GM12878 (cell line): Measurements from ENCODE around the gene PGGT1B. TPM values are rescaled to one million over a fixed set of nuclear protein-coding genes. Genes with fewer than 3 reads are reported as not detected.
A peak's percentile ranks its signal among the peaks of the same experiment; 100 is the strongest.

Experiments used
- ATAC-seq: fragments of 200-7000 bp; cut with Tn5 transposase; 3 replicates; pipeline ENCODE4 v1.9.1; 2020; ENCODE audit warnings: mild to moderate bottlenecking, moderate library complexity
- BruUV-seq: library from RNA; stranded (reverse); fragments of 400-500 nt; replicated peaks from 2 replicates; lab custom pipeline; 2021; lab: Mats Ljungman, UMichigan
- CTCF ChIA-PET: fragments of 300-600 bp; sonication (Branson Sonifier 250); formaldehyde crosslinking; extraction: SDS; loops from one replicate; lab custom pipeline; 2021; ENCODE audit warnings: inconsistent platforms; lab: Yijun Ruan, JAX
- POLR2A ChIA-PET: fragments of 350-600 bp; formaldehyde crosslinking; extraction: SDS; loops from one replicate; lab custom pipeline; 2021; ENCODE audit warnings: inconsistent platforms; lab: Charles Lee
- RAD21 ChIA-PET: fragments of 300-600 bp; sonication (Branson Sonifier 250); formaldehyde crosslinking; loops from one replicate; lab custom pipeline; 2023; ENCODE audit warnings: antibody characterized with exemption; ENCODE audit not compliant: unreplicated experiment; lab: Charles Lee
- SMC1A ChIA-PET: fragments of 300-600 bp; sonication (Branson Sonifier 250); formaldehyde crosslinking; loops from one replicate; lab custom pipeline; 2023; ENCODE audit not compliant: unreplicated experiment, uncharacterized antibody; lab: Charles Lee
- DNase-seq: peaks from one replicate; pipeline ENCODE4 v3.0.0-alpha.2; 2011; ENCODE audit warnings: low read depth, low spot score
- FAIRE-seq: peaks from 3 replicates; lab custom pipeline; 2011; peaks lifted over from hg19 to GRCh38; lab: Jason Lieb, UNC
- H2AFZ ChIP-seq: 2 replicates; pipeline ENCODE4 v1.6.0; 2011; ENCODE audit warnings: low read depth, low read length, control low read depth; ENCODE audit not compliant: control insufficient read depth
- H3K27ac ChIP-seq: 2 replicates; pipeline ENCODE4 v1.5.1; 2011; ENCODE audit warnings: control low read depth; ENCODE audit not compliant: control insufficient read depth, insufficient read depth
- H3K27me3 ChIP-seq, 2 experiments: replicated peaks in 1 of 2; 2 replicates each; pipeline versions ENCODE4 v1.6.0 to v1.6.1; 2011; ENCODE audit warnings: low read length in 1 of 2; ENCODE audit not compliant: control insufficient read depth in 2 of 2, insufficient read depth in 2 of 2
- H3K36me3 ChIP-seq, 2 experiments: 2 replicates each; pipeline ENCODE4 v1.5.1; 2011; ENCODE audit warnings: low read length in 1 of 2; ENCODE audit not compliant: control insufficient read depth in 2 of 2, insufficient read depth in 2 of 2
- H3K4me1 ChIP-seq: 2 replicates; pipeline ENCODE4 v1.6.1; 2011; ENCODE audit warnings: mild to moderate bottlenecking, low read length, moderate library complexity, mixed read lengths; ENCODE audit not compliant: control insufficient read depth, insufficient read depth
- H3K4me2 ChIP-seq: 2 replicates; pipeline ENCODE4 v1.6.0; 2011; ENCODE audit warnings: control low read depth; ENCODE audit not compliant: control insufficient read depth, insufficient read depth
- H3K4me3 ChIP-seq: fragments of 200-600 bp; sonication (generic); 2 replicates; pipeline ENCODE4 v1.5.1; 2016
- H3K79me2 ChIP-seq: 2 replicates; pipeline ENCODE4 v1.6.0; 2011; ENCODE audit warnings: low read length; ENCODE audit not compliant: control insufficient read depth, insufficient read depth
- H3K9ac ChIP-seq: 2 replicates; pipeline ENCODE4 v1.8.0; 2011; ENCODE audit warnings: low read length, control low read depth, mixed read lengths; ENCODE audit not compliant: control insufficient read depth, insufficient read depth
- H3K9me3 ChIP-seq: replicated peaks from 3 replicates; pipeline ENCODE4 v1.5.1; 2011; ENCODE audit warnings: mild to moderate bottlenecking, low read length; ENCODE audit not compliant: control insufficient read depth, insufficient read depth
- H4K20me1 ChIP-seq: 2 replicates; pipeline ENCODE4 v1.6.0; 2011; ENCODE audit not compliant: control insufficient read depth, insufficient read depth
- CHD1 ChIP-seq: IDR thresholded peaks from 2 replicates; pipeline ENCODE4 v1.6.1; 2012; ENCODE audit warnings: low read depth, low read length, improper control_type of control experiment
- FOXK2 ChIP-seq: fragments of 450-650 bp; IDR thresholded peaks from 2 replicates; pipeline ENCODE4 v1.6.1; 2017; ENCODE audit warnings: mild to moderate bottlenecking, moderate library complexity
- HDGF ChIP-seq: fragments of 450-650 bp; IDR thresholded peaks from 2 replicates; pipeline ENCODE4 v1.6.1; 2016; ENCODE audit warnings: antibody characterized with exemption
- KLF5 ChIP-seq: fragments of 450-650 bp; IDR thresholded peaks from 2 replicates; pipeline ENCODE4 v1.6.1; 2014; ENCODE audit warnings: mild to moderate bottlenecking; ENCODE audit not compliant: partially characterized antibody
- RAD21 ChIP-seq: IDR thresholded peaks from 2 replicates; pipeline ENCODE4 v1.6.1; 2011; ENCODE audit warnings: mild to moderate bottlenecking, low read depth, low read length, moderate library complexity; ENCODE audit not compliant: insufficient read depth
- ZNF274 ChIP-seq: IDR thresholded peaks from one replicate; pipeline ENCODE4 v1.8.0; 2011; ENCODE audit not compliant: insufficient read length, insufficient read depth
- WGBS: methylation state at CpG from one replicate; pipeline ENCODE4 v1.1.6; 2016; ENCODE audit warnings: low lambda C conversion rate; ENCODE audit not compliant: insufficient replicate concordance, insufficient coverage; ENCODE audit errors: missing lambda C conversion rate; 5-methylcytosine and 5-hydroxymethylcytosine counted together
- in situ Hi-C: fragments of 300-500 bp; cut with MboI; formaldehyde crosslinking; loops from 9 replicates; pipeline ENCODE4 v1.14.3; 2018; ENCODE audit warnings: mixed read lengths
- intact Hi-C: fragments of 100-400 bp; cut with micrococcal nuclease; formaldehyde crosslinking; loops from one replicate; pipeline ENCODE4 v1.14.2; 2022; ENCODE audit not compliant: unreplicated experiment
- polyA plus RNA-seq, 11 experiments: library from polyadenylated mRNA; depleted of rRNA in 4 of 11; unstranded in 6 of 11; stranded (reverse) in 5 of 11; fragments of >200 nt; fragmentation: Nextera tagmentation in 4 of 11; fragmentation: Illumina TruSeq in 1 of 11; extraction: Ambion mirVana in 4 of 11; extraction: Trizol in 1 of 11; gene quantifications; 1 replicate in 1 of 11; 2 replicates in 10 of 11; pipeline versions ENCODE4 v1.2.1 to v1.2.3, GENCODE V29; 2011 to 2016; ENCODE audit warnings: inconsistent platforms in 2 of 11, missing spikeins in 2 of 11, low read depth in 1 of 11
- total RNA-seq, 4 experiments: library from RNA; depleted of rRNA in 3 of 4; stranded (reverse); fragments of >200 nt in 3 of 4; fragmentation: Illumina TruSeq in 1 of 4; extraction: Trizol in 1 of 4; gene quantifications; 2 replicates each; pipeline versions ENCODE4 v1.2.1 to v1.2.3, GENCODE V29; 2013 to 2021
- TF ChIP-seq, protein P1 (sequence below): IDR thresholded peaks from 2 replicates; pipeline ENCODE4 v1.6.1; 2012; ENCODE audit warnings: low read length, inconsistent platforms
- TF ChIP-seq, protein P2 (sequence below): IDR thresholded peaks from 2 replicates; pipeline ENCODE4 v1.6.1; 2011; ENCODE audit warnings: borderline replicate concordance, low read depth, mild to moderate bottlenecking, moderate library complexity, mixed read lengths, low read length; ENCODE audit not compliant: insufficient read depth; ENCODE audit errors: extremely low read length
- TF ChIP-seq, protein P3 (sequence below): fragments of 450-650 bp; formaldehyde crosslinking; IDR thresholded peaks from 2 replicates; pipeline ENCODE4 v1.4.0; 2020; ENCODE audit warnings: mild to moderate bottlenecking, moderate library complexity
- TF ChIP-seq, protein P4 (sequence below): fragments of 450-650 bp; conservative IDR thresholded peaks from 2 replicates; pipeline ENCODE4 v1.6.1; 2017; ENCODE audit warnings: mild to moderate bottlenecking, moderate library complexity
- TF ChIP-seq, protein P5 (sequence below): fragments of 450-650 bp; IDR thresholded peaks from 2 replicates; pipeline ENCODE4 v1.6.1; 2017; ENCODE audit warnings: antibody characterized with exemption, mild to moderate bottlenecking, moderate library complexity

The PGGT1B gene
- total and polyA plus RNA-seq, 10 of the 15 experiments (the other 5 are each of a cell fraction or from before 2014, with no cell fraction given), result 5.0 to 38.4 (median 13.9) TPM

DNA sequence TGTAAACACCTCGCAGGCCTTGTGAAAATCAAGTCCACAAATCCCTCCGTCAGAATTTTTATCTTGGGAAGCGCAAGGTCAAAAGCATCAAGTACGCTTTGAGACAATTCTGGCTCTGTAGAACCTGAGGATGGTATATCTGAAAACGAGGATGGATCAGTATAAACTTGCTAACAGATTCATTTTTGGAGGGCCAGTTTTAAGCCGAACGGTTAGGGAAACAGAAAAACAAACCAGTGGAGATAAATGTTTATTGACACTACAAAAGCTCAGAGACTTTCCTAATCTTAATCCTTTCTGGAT lies 352 bp upstream of the PGGT1B start:
- FAIRE-seq (no peak), DNase-seq (no peak), ATAC-seq (no peak)
- Histone ChIP-seq H3K36me3 (no peaks in the 10 kb centered on the region; a peak in 1 of 4 replicates), H3K4me1 (no peaks in the 10 kb centered on the region; the same call in 1 of the 2 replicates), H3K4me3 (peak overlapping the region; percentile 84), H3K9ac (peak overlapping the region; percentile 94), H4K20me1 (no peaks in the 10 kb centered on the region), H3K79me2 (peaks cover 42% of the 10 kb centered on the region), H3K9me3 (no peaks in the 10 kb centered on the region), H3K27ac (peak overlapping the region; percentile 92), H3K27me3 (no peaks in the 10 kb centered on the region), H3K4me2 (peak overlapping the region; percentile 97), H2AFZ (peak overlapping the region; percentile 98)
- BruUV-seq, result TSS peak; percentile 91
- CTCF ChIA-PET, result interaction anchor here (1.4 to 2.0 kb wide), 3 partner anchors 9 to 165 kb away, joined by 4 to 6 read pairs (median 5); no protein-coding TSS in a partner anchor
- SMC1A ChIA-PET, result interaction anchor here (1.0 to 2.1 kb wide), 5 partner anchors 10 to 86 kb away, joined by 3 to 11 read pairs (median 4); no protein-coding TSS in a partner anchor
- POLR2A ChIA-PET, result interaction anchor here (1.4 kb wide), 1 partner anchor 25 kb away, joined by 3 read pairs; no protein-coding TSS in a partner anchor
- intact Hi-C loops (no loop called here), in situ Hi-C loops (no loop called here)
- WGBS, result 68% methylated on average over 7 of the region's 7 CpGs
- RAD21 ChIA-PET, result interaction anchor here (0.6 to 1.1 kb wide), 2 partner anchors 16 to 54 kb away, joined by 3 to 4 read pairs; no protein-coding TSS in a partner anchor
- TF ChIP-seq, protein P1, sequence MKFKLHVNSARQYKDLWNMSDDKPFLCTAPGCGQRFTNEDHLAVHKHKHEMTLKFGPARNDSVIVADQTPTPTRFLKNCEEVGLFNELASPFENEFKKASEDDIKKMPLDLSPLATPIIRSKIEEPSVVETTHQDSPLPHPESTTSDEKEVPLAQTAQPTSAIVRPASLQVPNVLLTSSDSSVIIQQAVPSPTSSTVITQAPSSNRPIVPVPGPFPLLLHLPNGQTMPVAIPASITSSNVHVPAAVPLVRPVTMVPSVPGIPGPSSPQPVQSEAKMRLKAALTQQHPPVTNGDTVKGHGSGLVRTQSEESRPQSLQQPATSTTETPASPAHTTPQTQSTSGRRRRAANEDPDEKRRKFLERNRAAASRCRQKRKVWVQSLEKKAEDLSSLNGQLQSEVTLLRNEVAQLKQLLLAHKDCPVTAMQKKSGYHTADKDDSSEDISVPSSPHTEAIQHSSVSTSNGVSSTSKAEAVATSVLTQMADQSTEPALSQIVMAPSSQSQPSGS, result no peak
- TF ChIP-seq, protein P2, sequence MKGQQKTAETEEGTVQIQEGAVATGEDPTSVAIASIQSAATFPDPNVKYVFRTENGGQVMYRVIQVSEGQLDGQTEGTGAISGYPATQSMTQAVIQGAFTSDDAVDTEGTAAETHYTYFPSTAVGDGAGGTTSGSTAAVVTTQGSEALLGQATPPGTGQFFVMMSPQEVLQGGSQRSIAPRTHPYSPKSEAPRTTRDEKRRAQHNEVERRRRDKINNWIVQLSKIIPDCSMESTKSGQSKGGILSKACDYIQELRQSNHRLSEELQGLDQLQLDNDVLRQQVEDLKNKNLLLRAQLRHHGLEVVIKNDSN, result no peak
- TF ChIP-seq ZNF274 (no peak), FOXK2 (no peak), KLF5 (no peak), HDGF (no peak), CHD1 (no peak), RAD21 (no peak)
- TF ChIP-seq, protein P3, sequence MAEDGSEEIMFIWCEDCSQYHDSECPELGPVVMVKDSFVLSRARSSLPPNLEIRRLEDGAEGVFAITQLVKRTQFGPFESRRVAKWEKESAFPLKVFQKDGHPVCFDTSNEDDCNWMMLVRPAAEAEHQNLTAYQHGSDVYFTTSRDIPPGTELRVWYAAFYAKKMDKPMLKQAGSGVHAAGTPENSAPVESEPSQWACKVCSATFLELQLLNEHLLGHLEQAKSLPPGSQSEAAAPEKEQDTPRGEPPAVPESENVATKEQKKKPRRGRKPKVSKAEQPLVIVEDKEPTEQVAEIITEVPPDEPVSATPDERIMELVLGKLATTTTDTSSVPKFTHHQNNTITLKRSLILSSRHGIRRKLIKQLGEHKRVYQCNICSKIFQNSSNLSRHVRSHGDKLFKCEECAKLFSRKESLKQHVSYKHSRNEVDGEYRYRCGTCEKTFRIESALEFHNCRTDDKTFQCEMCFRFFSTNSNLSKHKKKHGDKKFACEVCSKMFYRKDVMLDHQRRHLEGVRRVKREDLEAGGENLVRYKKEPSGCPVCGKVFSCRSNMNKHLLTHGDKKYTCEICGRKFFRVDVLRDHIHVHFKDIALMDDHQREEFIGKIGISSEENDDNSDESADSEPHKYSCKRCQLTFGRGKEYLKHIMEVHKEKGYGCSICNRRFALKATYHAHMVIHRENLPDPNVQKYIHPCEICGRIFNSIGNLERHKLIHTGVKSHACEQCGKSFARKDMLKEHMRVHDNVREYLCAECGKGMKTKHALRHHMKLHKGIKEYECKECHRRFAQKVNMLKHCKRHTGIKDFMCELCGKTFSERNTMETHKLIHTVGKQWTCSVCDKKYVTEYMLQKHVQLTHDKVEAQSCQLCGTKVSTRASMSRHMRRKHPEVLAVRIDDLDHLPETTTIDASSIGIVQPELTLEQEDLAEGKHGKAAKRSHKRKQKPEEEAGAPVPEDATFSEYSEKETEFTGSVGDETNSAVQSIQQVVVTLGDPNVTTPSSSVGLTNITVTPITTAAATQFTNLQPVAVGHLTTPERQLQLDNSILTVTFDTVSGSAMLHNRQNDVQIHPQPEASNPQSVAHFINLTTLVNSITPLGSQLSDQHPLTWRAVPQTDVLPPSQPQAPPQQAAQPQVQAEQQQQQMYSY, result no peak
- TF ChIP-seq, protein P4, sequence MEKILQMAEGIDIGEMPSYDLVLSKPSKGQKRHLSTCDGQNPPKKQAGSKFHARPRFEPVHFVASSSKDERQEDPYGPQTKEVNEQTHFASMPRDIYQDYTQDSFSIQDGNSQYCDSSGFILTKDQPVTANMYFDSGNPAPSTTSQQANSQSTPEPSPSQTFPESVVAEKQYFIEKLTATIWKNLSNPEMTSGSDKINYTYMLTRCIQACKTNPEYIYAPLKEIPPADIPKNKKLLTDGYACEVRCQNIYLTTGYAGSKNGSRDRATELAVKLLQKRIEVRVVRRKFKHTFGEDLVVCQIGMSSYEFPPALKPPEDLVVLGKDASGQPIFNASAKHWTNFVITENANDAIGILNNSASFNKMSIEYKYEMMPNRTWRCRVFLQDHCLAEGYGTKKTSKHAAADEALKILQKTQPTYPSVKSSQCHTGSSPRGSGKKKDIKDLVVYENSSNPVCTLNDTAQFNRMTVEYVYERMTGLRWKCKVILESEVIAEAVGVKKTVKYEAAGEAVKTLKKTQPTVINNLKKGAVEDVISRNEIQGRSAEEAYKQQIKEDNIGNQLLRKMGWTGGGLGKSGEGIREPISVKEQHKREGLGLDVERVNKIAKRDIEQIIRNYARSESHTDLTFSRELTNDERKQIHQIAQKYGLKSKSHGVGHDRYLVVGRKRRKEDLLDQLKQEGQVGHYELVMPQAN, result no peak
- TF ChIP-seq, protein P5, sequence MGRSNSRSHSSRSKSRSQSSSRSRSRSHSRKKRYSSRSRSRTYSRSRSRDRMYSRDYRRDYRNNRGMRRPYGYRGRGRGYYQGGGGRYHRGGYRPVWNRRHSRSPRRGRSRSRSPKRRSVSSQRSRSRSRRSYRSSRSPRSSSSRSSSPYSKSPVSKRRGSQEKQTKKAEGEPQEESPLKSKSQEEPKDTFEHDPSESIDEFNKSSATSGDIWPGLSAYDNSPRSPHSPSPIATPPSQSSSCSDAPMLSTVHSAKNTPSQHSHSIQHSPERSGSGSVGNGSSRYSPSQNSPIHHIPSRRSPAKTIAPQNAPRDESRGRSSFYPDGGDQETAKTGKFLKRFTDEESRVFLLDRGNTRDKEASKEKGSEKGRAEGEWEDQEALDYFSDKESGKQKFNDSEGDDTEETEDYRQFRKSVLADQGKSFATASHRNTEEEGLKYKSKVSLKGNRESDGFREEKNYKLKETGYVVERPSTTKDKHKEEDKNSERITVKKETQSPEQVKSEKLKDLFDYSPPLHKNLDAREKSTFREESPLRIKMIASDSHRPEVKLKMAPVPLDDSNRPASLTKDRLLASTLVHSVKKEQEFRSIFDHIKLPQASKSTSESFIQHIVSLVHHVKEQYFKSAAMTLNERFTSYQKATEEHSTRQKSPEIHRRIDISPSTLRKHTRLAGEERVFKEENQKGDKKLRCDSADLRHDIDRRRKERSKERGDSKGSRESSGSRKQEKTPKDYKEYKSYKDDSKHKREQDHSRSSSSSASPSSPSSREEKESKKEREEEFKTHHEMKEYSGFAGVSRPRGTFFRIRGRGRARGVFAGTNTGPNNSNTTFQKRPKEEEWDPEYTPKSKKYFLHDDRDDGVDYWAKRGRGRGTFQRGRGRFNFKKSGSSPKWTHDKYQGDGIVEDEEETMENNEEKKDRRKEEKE, result no peak
